Left renal pelvis (tissue), 4 donors: ENCODE measurements around the gene LMF1. TPM values are rescaled to one million over a fixed set of nuclear protein-coding genes. Genes with fewer than 3 reads are reported as not detected.

Experiments used
- DNase-seq, 4 donors: peaks; one replicate each; pipeline ENCODE4 v3.0.0-alpha.2; 2013; ENCODE audit warnings: low read depth in 4 of 4, low spot score in 3 of 4
- polyA plus RNA-seq, 4 donors: library from polyadenylated mRNA; unstranded; fragments of 120-200 nt; gene quantifications; one replicate each; pipeline ENCODE4 v1.2.1, GENCODE V29; 2013; ENCODE audit not compliant: insufficient read length in 4 of 4

The LMF1 gene
- polyA plus RNA-seq, 4 donors, result 12.2 to 25.4 (median 16.9) TPM

- no peak for DNase-seq
These were observed 53.2 kb downstream of the LMF1 start for GRCh38 chr16:917591-918061.

GRCh38 chr16:916035-916799 is 54.6 kb downstream of the LMF1 start:
- no peak for DNase-seq

GRCh38 chr16:915546-915945 is 55.2 kb downstream of the LMF1 start:
- no peak for DNase-seq

GRCh38 chr16:914440-914839 is 56.3 kb downstream of the LMF1 start:
- DNase-seq, result no peak

- DNase-seq, result no peak
These were observed 56.9 kb downstream of the LMF1 start for GRCh38 chr16:913817-914439.

GRCh38 chr16:912684-913613 is 57.8 kb downstream of the LMF1 start:
- no peak for DNase-seq

- DNase-seq, result no peak
These were observed 58.5 kb downstream of the LMF1 start for GRCh38 chr16:912322-912683.

- DNase-seq, result no peak
These were observed 59.0 kb downstream of the LMF1 start for GRCh38 chr16:911604-912321.

- no peak for DNase-seq
These were observed 59.7 kb downstream of the LMF1 start for GRCh38 chr16:911101-911500.

- DNase-seq, result no peak
These were observed 60.6 kb downstream of the LMF1 start for GRCh38 chr16:910181-910580.

GRCh38 chr16:909281-910000 is 61.3 kb downstream of the LMF1 start:
- no peak for DNase-seq

GRCh38 chr16:908526-909155 is 62.1 kb downstream of the LMF1 start:
- DNase-seq, result no peak

GRCh38 chr16:907842-908241 is 62.9 kb downstream of the LMF1 start:
- DNase-seq, result no peak

- no peak for DNase-seq
These were observed 63.4 kb downstream of the LMF1 start for GRCh38 chr16:907361-907760.

- no peak for DNase-seq
These were observed 64.5 kb downstream of the LMF1 start for GRCh38 chr16:906296-906695.

GRCh38 chr16:901715-902601 is 68.8 kb downstream of the LMF1 start:
- no peak for DNase-seq

- no peak for DNase-seq
These were observed 69.6 kb downstream of the LMF1 start for GRCh38 chr16:901149-901548.

- DNase-seq, result no peak
These were observed 70.6 kb downstream of the LMF1 start for GRCh38 chr16:900211-900610.

GRCh38 chr16:899683-900060 is 71.1 kb downstream of the LMF1 start:
- DNase-seq, result no peak
